ENCODE measurements around the gene DGKK.

DNA sequence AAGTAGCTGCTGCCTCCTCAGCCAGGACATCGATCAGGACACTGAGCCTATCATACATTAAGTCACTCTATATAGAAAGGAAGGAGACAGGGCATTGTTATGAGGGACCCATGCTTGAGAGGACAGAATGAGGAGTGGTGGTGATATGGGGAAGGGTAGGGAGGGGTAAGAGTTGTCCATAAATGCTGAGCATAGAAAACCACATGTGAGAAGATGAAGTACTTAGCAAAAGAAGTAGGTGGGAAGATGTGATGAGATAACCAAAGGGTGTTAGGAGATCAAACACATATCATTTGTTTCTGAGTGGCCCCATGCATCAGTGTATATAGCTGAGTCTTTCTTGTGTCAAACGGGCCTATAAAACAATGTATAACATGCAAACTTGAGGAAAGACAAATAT is 84.1 kb downstream of the DGKK start:
- TF ChIP-seq POLR2AphosphoS5 (IDR thresholded peaks at IDR 0.05; ENCODE audit: low read depth, low read length) (no peak), ZFP1 (CRISPR knock-in tag; IDR thresholded peaks at IDR 0.05) (no peak), ZEB1 (IDR thresholded peaks at IDR 0.05; ENCODE audit: insufficient replicate concordance, low read depth) (no peak), ZFX (CRISPR knock-in tag; IDR thresholded peaks at IDR 0.05; ENCODE audit: low read depth) (no peak), ESRRA (CRISPR knock-in tag; IDR thresholded peaks at IDR 0.05; ENCODE audit: low read depth) (no peak), RXRA (CRISPR knock-in tag; IDR thresholded peaks at IDR 0.05) (no peak), ZNF33A (CRISPR knock-in tag; IDR thresholded peaks at IDR 0.05; ENCODE audit: borderline replicate concordance) (no peak)
- TF ChIP-seq, protein P1, sequence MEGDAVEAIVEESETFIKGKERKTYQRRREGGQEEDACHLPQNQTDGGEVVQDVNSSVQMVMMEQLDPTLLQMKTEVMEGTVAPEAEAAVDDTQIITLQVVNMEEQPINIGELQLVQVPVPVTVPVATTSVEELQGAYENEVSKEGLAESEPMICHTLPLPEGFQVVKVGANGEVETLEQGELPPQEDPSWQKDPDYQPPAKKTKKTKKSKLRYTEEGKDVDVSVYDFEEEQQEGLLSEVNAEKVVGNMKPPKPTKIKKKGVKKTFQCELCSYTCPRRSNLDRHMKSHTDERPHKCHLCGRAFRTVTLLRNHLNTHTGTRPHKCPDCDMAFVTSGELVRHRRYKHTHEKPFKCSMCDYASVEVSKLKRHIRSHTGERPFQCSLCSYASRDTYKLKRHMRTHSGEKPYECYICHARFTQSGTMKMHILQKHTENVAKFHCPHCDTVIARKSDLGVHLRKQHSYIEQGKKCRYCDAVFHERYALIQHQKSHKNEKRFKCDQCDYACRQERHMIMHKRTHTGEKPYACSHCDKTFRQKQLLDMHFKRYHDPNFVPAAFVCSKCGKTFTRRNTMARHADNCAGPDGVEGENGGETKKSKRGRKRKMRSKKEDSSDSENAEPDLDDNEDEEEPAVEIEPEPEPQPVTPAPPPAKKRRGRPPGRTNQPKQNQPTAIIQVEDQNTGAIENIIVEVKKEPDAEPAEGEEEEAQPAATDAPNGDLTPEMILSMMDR (CRISPR knock-in tag; IDR thresholded peaks at IDR 0.05): no peak
- TF ChIP-seq, protein P2, sequence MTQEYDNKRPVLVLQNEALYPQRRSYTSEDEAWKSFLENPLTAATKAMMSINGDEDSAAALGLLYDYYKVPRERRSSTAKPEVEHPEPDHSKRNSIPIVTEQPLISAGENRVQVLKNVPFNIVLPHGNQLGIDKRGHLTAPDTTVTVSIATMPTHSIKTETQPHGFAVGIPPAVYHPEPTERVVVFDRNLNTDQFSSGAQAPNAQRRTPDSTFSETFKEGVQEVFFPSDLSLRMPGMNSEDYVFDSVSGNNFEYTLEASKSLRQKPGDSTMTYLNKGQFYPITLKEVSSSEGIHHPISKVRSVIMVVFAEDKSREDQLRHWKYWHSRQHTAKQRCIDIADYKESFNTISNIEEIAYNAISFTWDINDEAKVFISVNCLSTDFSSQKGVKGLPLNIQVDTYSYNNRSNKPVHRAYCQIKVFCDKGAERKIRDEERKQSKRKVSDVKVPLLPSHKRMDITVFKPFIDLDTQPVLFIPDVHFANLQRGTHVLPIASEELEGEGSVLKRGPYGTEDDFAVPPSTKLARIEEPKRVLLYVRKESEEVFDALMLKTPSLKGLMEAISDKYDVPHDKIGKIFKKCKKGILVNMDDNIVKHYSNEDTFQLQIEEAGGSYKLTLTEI (CRISPR knock-in tag; conservative IDR thresholded peaks at IDR 0.05): no peak
